Measurements from ENCODE around the gene ACP7.

- no peak for TF ChIP-seq GATA3 (IDR thresholded peaks at IDR 0.05; ENCODE audit: low read depth, low read length)
- no peak for TF ChIP-seq GATA2 (IDR thresholded peaks at IDR 0.05; ENCODE audit: low read depth, low read length)
Observed at GRCh38 chr19:39046037-39046821, 37.9 kb upstream of the ACP7 start.
